HUDEP-2 (cell line): ENCODE data around the gene DDX28.
"Not testable (repeated sequence)": the region's sequence is repeated elsewhere in the genome, so short reads cannot be mapped to it uniquely, and the experiment has no call there.

Experiments used
- DNase-seq, 76 experiments: peaks; one replicate each; lab custom pipeline; 2025; ENCODE audit not compliant: unreplicated experiment in 76 of 76; lab: John Stamatoyannopoulos, UW

DDX28 gene

GRCh38 chr16:68037841-68038597 lies 15.0 kb upstream of the DDX28 start:
- no peak for DNase-seq

- no peak for DNase-seq
Observed at GRCh38 chr16:68035227-68035626, 12.2 kb upstream of the DDX28 start.

- no peak for DNase-seq
Observed at GRCh38 chr16:68033101-68033500, 10.1 kb upstream of the DDX28 start.

GRCh38 chr16:68031951-68032350 lies 8.9 kb upstream of the DDX28 start:
- peak in 68 of 76 experiments; percentile 6 to 77 (median 46) for DNase-seq

GRCh38 chr16:68030108-68030507 lies 7.1 kb upstream of the DDX28 start:
- not testable (repeated sequence) for DNase-seq

GRCh38 chr16:68028996-68029395 lies 6.0 kb upstream of the DDX28 start:
- DNase-seq = no peak

- DNase-seq = peak in 2 of 76 experiments; percentile 22 to 30
Observed at GRCh38 chr16:68022278-68022727, 729 bp downstream of the DDX28 start.

- no peak for DNase-seq
Observed at GRCh38 chr16:68021490-68021889, 1.5 kb downstream of the DDX28 start.

- no peak for DNase-seq
Observed at GRCh38 chr16:68019167-68019680, 3.8 kb downstream of the DDX28 start.

- DNase-seq = no peak
Observed at GRCh38 chr16:68015681-68016080, 7.4 kb downstream of the DDX28 start, which contains the start of gene DPEP2NB. DPEP2NB (minus strand) TSS chr16:68015911; CDS start chr16:68015770, 141 bp downstream.

GRCh38 chr16:68013440-68013839 lies 9.6 kb downstream of the DDX28 start:
- DNase-seq = no peak

GRCh38 chr16:68009872-68010271 lies 13.2 kb downstream of the DDX28 start:
- DNase-seq = not testable (repeated sequence)

GRCh38 chr16:68009157-68009735 lies 13.8 kb downstream of the DDX28 start:
- DNase-seq = no peak

- DNase-seq = peak in 5 of 76 experiments; percentile 3 to 24 (median 12)
Observed at GRCh38 chr16:68005786-68006286, 17.2 kb downstream of the DDX28 start.

- no peak for DNase-seq
Observed at GRCh38 chr16:68005211-68005610, 17.8 kb downstream of the DDX28 start.

GRCh38 chr16:68003031-68003430 lies 20.0 kb downstream of the DDX28 start:
- no peak for DNase-seq

GRCh38 chr16:68000450-68000849 lies 22.6 kb downstream of the DDX28 start:
- no peak for DNase-seq

- no peak for DNase-seq
Observed at GRCh38 chr16:67999985-68000384, 23.0 kb downstream of the DDX28 start.

GRCh38 chr16:67998779-67999688 lies 24.0 kb downstream of the DDX28 start, which contains the start of gene DPEP2:
DPEP2 (minus strand) TSS chr16:67999484; CDS start chr16:67993212, 6,272 bp downstream.
- DNase-seq = peak in 2 of 76 experiments; percentile 5 to 21

- not testable (repeated sequence) for DNase-seq
Observed at GRCh38 chr16:67998231-67998778, 24.7 kb downstream of the DDX28 start.
